CD14-positive monocyte (primary cell): ENCODE measurements around the gene GNB3. TPM values are rescaled to one million over a fixed set of nuclear protein-coding genes. Genes with fewer than 3 reads are reported as not detected.

Experiments used
- DNase-seq, 3 donors: peaks; one replicate each; pipeline ENCODE4 v3.0.0-alpha.2; 2011 to 2022
- H2AFZ ChIP-seq: 2 replicates; pipeline ENCODE4 v1.6.0; 2012; ENCODE audit warnings: mild to moderate bottlenecking, low read depth, low read length, inconsistent platforms; ENCODE audit not compliant: insufficient read depth, poor library complexity, severe bottlenecking
- H3K27ac ChIP-seq, 2 donors: 1 replicate in 1 of 2; 2 replicates in 1 of 2; pipeline ENCODE4 v1.5.1; 2012 to 2013; ENCODE audit warnings: low read length in 2 of 2, control low read depth in 1 of 2, inconsistent platforms in 1 of 2, low read depth in 1 of 2, mild to moderate bottlenecking in 1 of 2
- H3K27me3 ChIP-seq, 2 donors: one replicate each; pipeline versions ENCODE4 v1.6.0 to v1.6.1; 2011 to 2013; ENCODE audit warnings: low read length in 2 of 2; ENCODE audit not compliant: control insufficient read depth in 2 of 2, insufficient read depth in 2 of 2
- H3K36me3 ChIP-seq, 2 donors: replicated peaks in 1 of 2; 1 replicate in 1 of 2; 2 replicates in 1 of 2; pipeline versions ENCODE4 v1.5.1 to v1.6.1; 2012 to 2013; ENCODE audit warnings: low read length in 2 of 2, control low read depth in 1 of 2, inconsistent platforms in 1 of 2, mild to moderate bottlenecking in 1 of 2; ENCODE audit not compliant: insufficient read depth in 2 of 2, control insufficient read depth in 1 of 2
- H3K4me1 ChIP-seq, 2 donors: 1 replicate in 1 of 2; 2 replicates in 1 of 2; pipeline versions ENCODE4 v1.5.1 to v1.6.1; 2012 to 2013; ENCODE audit warnings: low read length in 2 of 2, control low read depth in 1 of 2, inconsistent platforms in 1 of 2, mild to moderate bottlenecking in 1 of 2, moderate library complexity in 1 of 2; ENCODE audit not compliant: insufficient read depth in 2 of 2, control insufficient read depth in 1 of 2
- H3K4me2 ChIP-seq: replicated peaks from 2 replicates; pipeline ENCODE3; 2012; ENCODE audit warnings: low read length, moderate library complexity, mild to moderate bottlenecking; ENCODE audit not compliant: poor library complexity, severe bottlenecking; ENCODE audit errors: extremely low read depth
- H3K4me3 ChIP-seq, 3 experiments: fragments of 200-600 bp in 1 of 3; sonication (generic) in 1 of 3; replicated peaks in 1 of 3; 1 replicate in 2 of 3; 2 replicates in 1 of 3; pipeline ENCODE4 v1.5.1; 2011 to 2013; ENCODE audit warnings: low read length in 3 of 3, mild to moderate bottlenecking in 3 of 3, control low read depth in 2 of 3, low read depth in 2 of 3, inconsistent platforms in 1 of 3, moderate library complexity in 1 of 3
- H3K79me2 ChIP-seq: 2 replicates; pipeline ENCODE4 v1.6.0; 2012; ENCODE audit warnings: mild to moderate bottlenecking, control low read depth, inconsistent platforms, low read length, moderate library complexity; ENCODE audit not compliant: insufficient read depth
- H3K9ac ChIP-seq: 2 replicates; pipeline ENCODE4 v1.6.0; 2017; ENCODE audit warnings: low read length, mild to moderate bottlenecking; ENCODE audit not compliant: insufficient read depth, poor library complexity, severe bottlenecking
- H3K9me3 ChIP-seq, 2 donors: replicated peaks in 1 of 2; 1 replicate in 1 of 2; 2 replicates in 1 of 2; pipeline versions ENCODE4 v1.5.1 to v1.6.1; 2012 to 2013; ENCODE audit warnings: low read length in 2 of 2, control low read depth in 1 of 2; ENCODE audit not compliant: control insufficient read depth in 1 of 2, insufficient read depth in 1 of 2
- H4K20me1 ChIP-seq: 2 replicates; pipeline ENCODE4 v1.6.0; 2012; ENCODE audit warnings: mild to moderate bottlenecking, low read length, control low read depth, moderate library complexity; ENCODE audit not compliant: insufficient read depth
- H3K27ac Mint-ChIP-seq, 7 donors: one replicate each; pipeline ENCODE4 v1.8.0; 2020; ENCODE audit warnings: mild to moderate bottlenecking in 7 of 7, mixed read lengths in 7 of 7, moderate library complexity in 6 of 7, inconsistent platforms in 2 of 7
- H3K27me3 Mint-ChIP-seq, 3 donors: one replicate each; pipeline ENCODE4 v1.8.0; 2021 to 2022; ENCODE audit warnings: low read depth in 3 of 3, mild to moderate bottlenecking in 3 of 3, mixed read lengths in 3 of 3, moderate library complexity in 3 of 3, inconsistent platforms in 1 of 3
- H3K36me3 Mint-ChIP-seq, 2 donors: one replicate each; pipeline ENCODE4 v1.8.0; 2020; ENCODE audit warnings: mixed read lengths in 2 of 2, inconsistent platforms in 1 of 2, mild to moderate bottlenecking in 1 of 2
- H3K4me1 Mint-ChIP-seq: one replicate; pipeline ENCODE4 v1.8.0; 2020; ENCODE audit warnings: mild to moderate bottlenecking, mixed read lengths
- H3K4me3 Mint-ChIP-seq, 2 donors: one replicate each; pipeline ENCODE4 v1.8.0; 2020; ENCODE audit warnings: mild to moderate bottlenecking in 2 of 2, mixed read lengths in 2 of 2, moderate library complexity in 1 of 2
- H3K9me3 Mint-ChIP-seq, 7 donors: one replicate each; pipeline ENCODE4 v1.8.0; 2020 to 2022; ENCODE audit warnings: mixed read lengths in 7 of 7, mild to moderate bottlenecking in 6 of 7, moderate library complexity in 6 of 7, inconsistent platforms in 2 of 7
- CTCF ChIP-seq: fragments of 200-600 bp; IDR thresholded peaks from one replicate; pipeline ENCODE4 v1.8.0; 2022; ENCODE audit warnings: antibody characterized with exemption, mild to moderate bottlenecking
- WGBS: methylation state at CpG from one replicate; pipeline ENCODE4 v1.1.5; 2013; ENCODE audit warnings: missing lambda C conversion rate; ENCODE audit not compliant: insufficient coverage; 5-methylcytosine and 5-hydroxymethylcytosine counted together
- intact Hi-C, 2 donors: fragments of 100-400 bp; cut with micrococcal nuclease; formaldehyde crosslinking; loops; one replicate each; pipeline versions ENCODE4 v1.15.0 to v1.15.1; 2023
- polyA plus RNA-seq, 3 donors: library from polyadenylated mRNA; depleted of rRNA in 1 of 3; unstranded in 2 of 3; stranded (reverse) in 1 of 3; fragments of 300-500 nt in 2 of 3; fragments of >200 nt in 1 of 3; fragmentation: Illumina TruSeq in 2 of 3; gene quantifications; 1 replicate in 2 of 3; 2 replicates in 1 of 3; pipeline ENCODE4 v1.2.3, GENCODE V29; 2012 to 2021

Gene GNB3
- polyA plus RNA-seq, 3 donors: 0.31 TPM; not detected in 2

DNA sequence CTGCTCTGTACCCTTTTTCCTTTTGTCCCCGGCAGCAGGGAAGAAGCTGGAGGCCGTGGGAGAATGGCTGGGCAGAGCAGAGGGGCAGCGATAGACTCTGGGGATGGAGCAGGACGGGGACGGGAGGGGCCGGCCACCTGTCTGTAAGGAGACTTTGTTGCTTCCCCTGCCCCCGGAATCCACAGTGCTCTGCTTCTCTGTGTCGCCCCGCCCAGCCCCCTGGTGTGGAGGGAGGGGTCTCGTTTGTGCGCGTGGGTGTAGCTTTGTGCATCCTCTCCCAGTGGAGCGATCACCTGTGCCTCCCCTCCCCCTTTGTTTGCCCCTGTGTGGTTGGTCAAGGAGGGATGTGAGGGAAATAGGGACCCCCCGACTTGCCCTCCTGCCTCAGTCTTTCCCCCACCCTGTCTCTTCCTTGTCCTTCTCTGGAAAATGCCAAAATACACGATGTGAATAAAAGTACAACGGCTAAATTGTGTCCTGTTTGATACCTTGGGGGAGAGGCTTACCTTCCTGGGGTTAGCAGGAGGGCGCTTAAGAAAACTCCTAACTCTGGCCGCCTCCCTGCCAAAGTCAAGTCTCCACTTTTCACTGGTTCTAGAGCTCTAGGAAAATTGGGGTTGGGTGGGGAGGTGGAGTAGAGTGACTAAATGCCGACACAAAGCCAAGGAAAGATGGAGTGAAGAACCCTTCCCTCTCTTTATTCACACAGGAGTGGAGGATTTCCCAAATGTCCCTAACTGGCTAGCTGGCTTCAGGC is 25.6 kb downstream of the GNB3 start:
- H3K27ac ChIP-seq: peak overlapping the region; percentile 63 to 86
- peaks cover 56 to 68% of the 10 kb centered on the region in 2 donors for H3K36me3 ChIP-seq
- peak overlapping the region; percentile 97 for H2AFZ ChIP-seq
- H3K4me1 ChIP-seq: peaks cover 26 to 43% of the 10 kb centered on the region in 2 donors
- H3K79me2 ChIP-seq: peaks cover 38% of the 10 kb centered on the region
- peak overlapping the region; percentile 41 to 97 (median 76) for H3K4me3 ChIP-seq
- no peaks in the 10 kb centered on the region for H3K9me3 Mint-ChIP-seq
- WGBS: 100% methylated on average over 2 of the region's 19 CpGs
- peaks cover 38% of the 10 kb centered on the region for H4K20me1 ChIP-seq
- peak overlapping the region; percentile 94 for H3K4me2 ChIP-seq
- intact Hi-C loops: loop anchor here in 1 of 2 donors (5.0 kb wide), 1 partner anchor 246 kb away; no protein-coding TSS in a partner anchor
- peak overlapping the region; percentile 92 for H3K4me3 Mint-ChIP-seq
- H3K9me3 ChIP-seq: no peaks in the 10 kb centered on the region
- TF ChIP-seq CTCF: no peak
- peaks cover 62 to 78% of the 10 kb centered on the region in 2 donors for H3K36me3 Mint-ChIP-seq
- H3K9ac ChIP-seq: peak overlapping the region; percentile 88
- peak overlapping the region; percentile 64 to 95 (median 91) for H3K27ac Mint-ChIP-seq
- no peaks in the 10 kb centered on the region for H3K27me3 ChIP-seq
- peaks cover 41% of the 10 kb centered on the region for H3K4me1 Mint-ChIP-seq
- no peak for DNase-seq
- peaks cover 0 to 5% (median 3%) of the 10 kb centered on the region in 3 donors for H3K27me3 Mint-ChIP-seq

- H3K27ac Mint-ChIP-seq: peak overlapping the region; percentile 82 to 95 (median 92)
- intact Hi-C loops: loop anchor here in 1 of 2 donors (5.0 kb wide), 1 partner anchor 245 kb away; no protein-coding TSS in a partner anchor
- Histone ChIP-seq H2AFZ (peak overlapping the region; percentile 97), H3K79me2 (peaks cover 44% of the 10 kb centered on the region), H3K36me3 (peaks cover 50 to 64% of the 10 kb centered on the region in 2 donors), H3K4me2 (peak overlapping the region; percentile 94), H3K9ac (peak overlapping the region; percentile 88), H3K9me3 (no peaks in the 10 kb centered on the region), H3K4me3 (peak overlapping the region; percentile 41 to 97 (median 76)), H4K20me1 (peaks cover 44% of the 10 kb centered on the region), H3K27ac (peak overlapping the region; percentile 63 to 86), H3K27me3 (no peaks in the 10 kb centered on the region), H3K4me1 (peaks cover 32 to 49% of the 10 kb centered on the region in 2 donors)
- H3K27me3 Mint-ChIP-seq: peaks cover 0 to 5% (median 3%) of the 10 kb centered on the region in 3 donors
- H3K4me1 Mint-ChIP-seq: peaks cover 48% of the 10 kb centered on the region
- peak overlapping the region; percentile 92 for H3K4me3 Mint-ChIP-seq
- no peak for DNase-seq
- H3K9me3 Mint-ChIP-seq: no peaks in the 10 kb centered on the region
- H3K36me3 Mint-ChIP-seq: peaks cover 57 to 72% of the 10 kb centered on the region in 2 donors
- WGBS: under 1% methylated on average over 29 of the region's 33 CpGs
- no peak for TF ChIP-seq CTCF
These were observed 26.2 kb downstream of the GNB3 start for GRCh38 chr12:6866920-6867412.
